ENCODE data around the gene LYSMD1.

- TF ChIP-seq CHD1 (IDR thresholded peaks at IDR 0.05; ENCODE audit: low read depth, low read length) (no peak), CTCF (IDR thresholded peaks at IDR 0.05; ENCODE audit: control extremely low read depth in 1 of 3, insufficient read depth in 1 of 3, low read depth in 1 of 3, low read length in 3 of 3) (no peak), EZH2 (IDR thresholded peaks at IDR 0.05; ENCODE audit: low read depth, low read length, severe bottlenecking) (no peak), ATF3 (IDR thresholded peaks at IDR 0.05; ENCODE audit: insufficient read depth, low read depth, low read length) (no peak)
Measured at GRCh38 chr1:151210830-151211229, 45.1 kb upstream of the LYSMD1 start.
